Measurements from ENCODE around the gene BPIFB6.

Gene BPIFB6

GRCh38 chr20:33061658-33062028 lies 30.2 kb downstream of the BPIFB6 start:
- DNase-seq (ENCODE audit: low read depth in 3 of 3) = no peak

DNA sequence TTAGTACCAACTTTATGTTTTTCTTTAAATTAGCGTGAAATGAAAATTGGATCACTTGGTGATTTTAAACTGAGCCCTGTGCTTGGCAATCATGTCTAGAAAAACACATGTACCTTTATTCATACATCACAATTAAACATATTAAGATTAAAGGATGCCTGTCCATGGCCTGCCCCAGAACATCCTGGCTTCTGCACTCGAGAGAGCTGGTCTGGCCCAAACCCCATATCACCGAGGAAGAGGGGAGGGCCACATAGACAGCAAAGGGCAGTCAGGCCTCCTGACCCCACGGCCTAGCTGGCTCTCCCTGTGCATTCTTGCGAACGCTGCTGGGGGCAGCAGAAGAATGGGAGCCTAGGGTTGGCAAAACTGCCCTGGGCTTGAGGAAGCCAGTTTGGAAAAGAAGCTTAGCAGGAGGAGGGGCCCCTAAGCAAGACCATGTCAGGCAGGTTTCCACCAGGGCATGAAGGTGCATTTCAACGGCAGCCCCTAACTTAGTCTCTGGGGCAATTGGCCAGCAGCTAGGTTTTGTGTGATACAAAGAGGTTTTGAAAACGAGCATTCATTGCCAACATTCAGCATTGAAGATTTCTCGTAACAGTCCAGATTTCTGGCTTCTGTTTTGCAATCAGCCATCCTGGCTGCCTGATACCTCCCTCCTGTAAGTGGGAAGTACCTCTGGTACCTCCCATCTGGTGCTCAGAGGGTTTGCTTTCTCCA lies 30.8 kb downstream of the BPIFB6 start:
- no peak for DNase-seq (ENCODE audit: low read depth in 3 of 3)

DNA sequence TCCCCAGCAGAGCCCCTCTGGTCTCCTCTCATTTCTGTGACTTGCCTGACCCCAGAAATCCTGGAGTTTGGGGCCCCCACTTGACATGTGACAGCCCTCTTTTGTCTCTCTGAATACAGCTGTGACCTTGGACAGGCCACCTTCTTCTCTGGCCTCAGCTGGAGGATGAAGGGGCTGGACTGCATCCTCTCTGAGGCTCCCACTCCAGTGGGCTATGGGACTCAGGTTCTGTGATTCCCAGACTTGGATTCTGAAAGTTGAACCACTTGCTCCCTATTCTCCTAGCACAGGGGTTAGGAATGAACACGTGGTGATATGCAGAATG lies 31.3 kb downstream of the BPIFB6 start:
- no peak for DNase-seq (ENCODE audit: low read depth in 3 of 3)

- no peak for DNase-seq (ENCODE audit: low read depth in 3 of 3)
These were observed 31.8 kb downstream of the BPIFB6 start for GRCh38 chr20:33063271-33063670.

- no peak for DNase-seq (ENCODE audit: low read depth in 3 of 3)
These were observed 33.3 kb downstream of the BPIFB6 start for GRCh38 chr20:33064572-33065287.

GRCh38 chr20:33065785-33066184 lies 34.3 kb downstream of the BPIFB6 start:
- DNase-seq (ENCODE audit: low read depth in 3 of 3) = no peak

GRCh38 chr20:33067806-33068205 lies 36.4 kb downstream of the BPIFB6 start:
- no peak for DNase-seq (ENCODE audit: low read depth in 3 of 3)

- no peak for DNase-seq (ENCODE audit: low read depth in 3 of 3)
These were observed 36.9 kb downstream of the BPIFB6 start for GRCh38 chr20:33068251-33068939.

GRCh38 chr20:33069673-33070072 lies 38.2 kb downstream of the BPIFB6 start:
- no peak for DNase-seq (ENCODE audit: low read depth in 3 of 3)

GRCh38 chr20:33070111-33071053 lies 38.9 kb downstream of the BPIFB6 start:
- no peak for DNase-seq (ENCODE audit: low read depth in 3 of 3)

DNA sequence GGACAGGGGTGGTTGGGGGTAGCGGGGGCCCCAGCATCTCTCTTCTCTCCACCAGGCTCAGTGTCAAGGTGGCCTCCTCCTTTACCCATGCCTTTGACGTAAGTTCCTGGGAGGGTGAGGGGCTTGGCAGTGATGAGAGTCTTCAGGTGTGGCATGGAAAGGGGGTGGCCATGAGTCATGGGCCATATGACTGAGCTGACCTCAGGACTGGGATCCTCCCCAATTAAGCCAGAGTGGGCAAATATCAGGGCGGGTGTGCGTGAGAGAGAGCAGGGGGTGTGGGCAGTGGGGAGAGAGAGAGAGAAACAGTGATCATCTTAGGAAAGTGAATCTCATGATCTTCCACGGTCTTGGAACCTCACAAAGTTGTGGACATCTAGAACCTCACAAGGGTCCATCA lies 39.8 kb downstream of the BPIFB6 start:
- no peak for DNase-seq (ENCODE audit: low read depth in 3 of 3)

GRCh38 chr20:33072362-33072761 lies 40.9 kb downstream of the BPIFB6 start:
- no peak for DNase-seq (ENCODE audit: low read depth in 3 of 3)

- no peak for DNase-seq (ENCODE audit: low read depth in 3 of 3)
These were observed 41.4 kb downstream of the BPIFB6 start for GRCh38 chr20:33072813-33073212.

- DNase-seq (ENCODE audit: low read depth in 3 of 3) = no peak
These were observed 43.2 kb downstream of the BPIFB6 start for GRCh38 chr20:33074675-33075074.

DNA sequence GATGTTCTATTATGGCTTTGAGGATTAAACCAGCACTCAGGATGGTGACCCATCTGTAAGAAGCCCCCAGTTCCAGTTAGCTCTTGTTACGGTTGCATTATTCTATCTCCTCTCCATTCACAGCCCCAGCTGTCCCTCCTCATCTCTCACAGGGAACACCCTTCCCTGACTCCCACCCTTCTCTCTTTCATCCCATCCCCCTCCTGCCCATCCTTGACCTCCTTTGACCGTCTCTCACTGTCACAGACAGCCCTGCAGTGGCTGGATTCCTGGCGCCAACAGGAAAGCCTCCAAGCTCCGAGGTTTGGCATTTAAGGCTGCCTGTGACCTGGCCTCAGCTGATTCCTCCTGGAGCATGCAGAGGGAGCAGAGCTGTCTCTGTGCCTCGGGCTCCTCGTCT lies 43.8 kb downstream of the BPIFB6 start:
- DNase-seq (ENCODE audit: low read depth in 3 of 3) = no peak

GRCh38 chr20:33076662-33077372 lies 45.4 kb downstream of the BPIFB6 start:
- no peak for DNase-seq (ENCODE audit: low read depth in 3 of 3)

DNA sequence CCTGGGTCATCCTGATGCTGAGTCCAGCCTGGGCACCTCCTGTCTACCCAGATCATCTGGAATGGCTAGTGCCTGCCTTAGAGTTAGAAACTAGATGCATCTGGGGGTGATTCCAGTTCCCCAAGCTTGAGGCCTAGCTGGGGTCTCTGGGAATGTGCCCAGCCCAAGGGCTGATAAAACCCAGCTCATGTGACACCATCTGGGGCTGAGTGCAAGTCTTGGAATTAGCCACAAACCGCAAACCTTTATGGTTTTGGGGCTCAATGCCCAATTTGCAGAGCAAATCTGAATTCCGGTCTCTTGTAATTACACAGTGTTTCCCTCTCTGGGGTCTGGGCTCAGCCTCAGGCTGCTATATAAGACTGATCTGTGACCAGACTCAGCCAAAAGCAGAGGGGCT lies 47.8 kb downstream of the BPIFB6 start, which contains the start of gene BPIFB4:
Gene BPIFB4, plus strand, starts transcription at position 385 of the 400 bp plus-strand sequence. CDS start 1,884 bp downstream, outside the sequence.
- no peak for DNase-seq (ENCODE audit: low read depth in 3 of 3)

DNA sequence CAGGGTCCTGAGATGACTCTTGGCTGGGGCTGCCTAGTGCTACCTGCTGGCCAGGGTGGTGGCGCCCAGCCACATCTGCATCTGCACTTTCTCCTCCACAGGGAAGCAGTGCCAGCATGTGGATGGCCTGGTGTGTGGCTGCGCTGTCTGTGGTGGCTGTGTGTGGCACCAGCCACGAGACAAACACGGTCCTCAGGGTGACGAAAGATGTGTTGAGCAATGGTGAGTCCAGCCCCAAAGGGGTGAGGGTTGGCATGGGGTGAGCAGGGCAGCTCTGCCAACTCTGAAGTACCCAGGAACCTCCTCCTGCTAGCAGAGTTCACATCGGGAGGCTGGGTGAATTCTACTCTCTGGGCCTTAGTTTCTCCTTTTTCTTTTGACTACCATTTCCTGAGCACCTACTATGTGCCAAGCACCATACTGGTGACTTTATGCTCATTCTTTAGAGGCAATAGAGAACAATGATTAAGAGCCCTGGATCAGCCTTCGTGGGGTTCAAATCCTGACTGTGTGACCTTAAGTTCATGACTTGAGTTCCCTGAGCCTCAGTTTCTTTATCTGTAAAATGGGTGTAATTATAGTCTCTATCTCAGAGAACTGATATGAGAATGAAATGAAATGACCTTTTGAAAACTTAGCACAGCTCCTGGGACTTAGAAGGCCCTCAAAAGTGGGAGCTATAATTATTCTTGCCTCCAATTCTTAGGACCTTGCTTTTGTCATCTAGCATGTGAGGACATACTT lies 50.1 kb downstream of the BPIFB6 start:
- no peak for DNase-seq (ENCODE audit: low read depth in 3 of 3)

DNA sequence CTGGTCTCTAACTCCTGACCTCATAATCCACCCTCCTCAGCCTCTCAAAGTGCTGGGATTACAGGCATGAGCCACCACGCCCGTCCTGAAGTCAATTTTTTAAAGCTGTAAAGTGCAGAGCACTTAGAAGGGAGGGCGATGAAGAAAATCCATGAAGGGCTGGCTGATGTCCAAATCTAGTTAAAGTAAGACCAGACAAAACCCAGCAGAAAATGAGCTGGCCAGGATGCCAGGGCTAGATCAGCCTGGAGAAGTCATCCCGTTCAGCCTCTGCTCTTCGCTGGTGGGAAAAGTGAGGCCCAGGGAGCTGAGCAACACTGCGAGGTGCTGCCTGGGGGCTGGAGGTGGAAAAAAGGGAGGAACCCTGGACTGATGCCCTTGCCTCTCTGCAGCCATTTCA lies 51.1 kb downstream of the BPIFB6 start:
- no peak for DNase-seq (ENCODE audit: low read depth in 3 of 3)

DNA sequence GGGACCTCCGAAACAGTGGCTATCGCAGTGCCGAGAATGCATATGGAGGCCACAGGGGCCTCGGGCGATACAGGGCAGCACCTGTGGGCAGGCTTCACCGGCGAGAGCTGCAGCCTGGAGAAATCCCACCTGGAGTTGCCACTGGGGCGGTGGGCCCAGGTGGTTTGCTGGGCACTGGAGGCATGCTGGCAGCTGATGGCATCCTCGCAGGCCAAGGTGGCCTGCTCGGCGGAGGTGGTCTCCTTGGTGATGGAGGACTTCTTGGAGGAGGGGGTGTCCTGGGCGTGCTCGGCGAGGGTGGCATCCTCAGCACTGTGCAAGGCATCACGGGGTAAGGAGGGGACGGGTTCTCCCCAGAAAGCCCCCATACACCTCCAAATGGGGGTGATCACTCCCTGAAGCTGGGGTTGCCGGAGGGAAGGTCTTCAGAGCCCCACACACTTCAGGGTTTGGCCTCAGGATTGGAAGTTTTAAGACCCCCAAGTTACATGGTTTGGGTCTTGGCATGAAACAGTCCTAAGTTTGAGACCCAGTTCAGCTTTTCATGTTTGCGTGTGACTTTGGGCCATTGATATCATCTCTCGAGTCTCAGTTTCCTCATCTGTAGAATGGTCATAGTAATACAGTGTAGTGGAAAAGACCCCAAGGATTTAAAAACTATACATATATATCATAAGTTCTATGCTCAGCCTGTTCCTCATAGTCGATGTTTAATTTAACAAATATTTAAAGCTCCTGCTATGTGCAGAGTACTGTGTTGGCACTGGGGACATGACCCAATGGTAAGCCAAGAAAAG lies 52.3 kb downstream of the BPIFB6 start:
- no peak for DNase-seq (ENCODE audit: low read depth in 3 of 3)
